ENCODE results near the gene PIGZ.

Gene PIGZ

DNA sequence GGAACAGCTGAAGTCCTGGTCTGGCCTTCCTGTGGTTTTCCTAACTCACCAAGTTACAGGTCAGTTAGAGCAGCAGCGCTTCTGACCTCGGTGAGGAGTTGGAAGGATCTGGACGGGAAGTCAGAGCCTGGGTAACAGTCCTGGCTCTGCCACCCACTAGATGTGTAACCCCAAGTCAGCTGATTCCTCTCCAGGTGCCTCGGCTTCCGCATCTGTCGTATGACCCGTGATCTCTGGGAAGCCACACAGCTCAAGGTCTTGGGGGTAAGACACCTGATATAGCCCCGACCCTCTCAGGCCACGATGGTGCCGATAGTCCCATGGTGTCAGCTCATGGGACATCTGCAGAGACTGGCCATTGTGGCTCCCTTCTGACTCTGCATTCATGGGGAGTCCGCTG lies 8.3 kb upstream of the PIGZ start:
- no peak for DNase-seq

DNA sequence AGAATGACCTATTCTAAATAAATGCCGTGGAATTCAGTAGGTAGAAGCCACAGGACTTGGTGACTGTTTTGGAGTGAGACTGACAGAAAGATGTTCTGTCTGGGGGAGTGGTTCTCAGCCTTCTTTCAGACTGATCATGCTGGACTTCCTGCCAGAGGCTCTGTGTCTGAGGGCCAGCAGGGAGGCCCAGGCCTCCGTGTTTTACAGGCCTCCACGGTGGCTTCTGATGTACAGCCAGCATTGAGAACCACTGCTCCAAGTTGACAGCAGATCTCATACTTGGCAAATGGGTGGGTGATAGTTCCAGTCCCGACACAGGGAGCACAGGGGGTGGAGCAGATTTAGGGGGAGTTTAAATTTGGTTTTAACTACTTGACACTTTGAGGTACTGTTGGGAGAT lies 6.7 kb upstream of the PIGZ start:
- DNase-seq = no peak

DNA sequence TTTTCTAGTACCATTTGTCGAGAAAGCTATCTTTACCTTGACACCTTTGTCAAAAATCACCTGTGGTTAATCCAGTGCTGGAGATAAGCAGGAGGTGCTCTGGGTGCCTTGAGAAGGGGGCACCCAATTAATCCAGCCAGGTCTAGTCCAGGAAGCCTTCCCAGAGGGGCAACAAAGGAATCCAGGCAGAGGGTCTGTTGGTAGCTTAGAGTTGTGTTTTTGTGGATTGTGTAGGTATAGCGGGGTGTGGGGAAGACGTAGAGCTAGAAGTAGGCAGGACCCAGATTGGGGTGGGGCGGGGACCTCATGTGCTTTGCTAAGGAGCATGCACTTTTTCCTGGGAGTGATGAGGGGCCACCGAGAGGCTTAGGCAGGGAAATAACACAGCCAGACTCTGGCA lies 6.0 kb upstream of the PIGZ start:
- DNase-seq = no peak

DNA sequence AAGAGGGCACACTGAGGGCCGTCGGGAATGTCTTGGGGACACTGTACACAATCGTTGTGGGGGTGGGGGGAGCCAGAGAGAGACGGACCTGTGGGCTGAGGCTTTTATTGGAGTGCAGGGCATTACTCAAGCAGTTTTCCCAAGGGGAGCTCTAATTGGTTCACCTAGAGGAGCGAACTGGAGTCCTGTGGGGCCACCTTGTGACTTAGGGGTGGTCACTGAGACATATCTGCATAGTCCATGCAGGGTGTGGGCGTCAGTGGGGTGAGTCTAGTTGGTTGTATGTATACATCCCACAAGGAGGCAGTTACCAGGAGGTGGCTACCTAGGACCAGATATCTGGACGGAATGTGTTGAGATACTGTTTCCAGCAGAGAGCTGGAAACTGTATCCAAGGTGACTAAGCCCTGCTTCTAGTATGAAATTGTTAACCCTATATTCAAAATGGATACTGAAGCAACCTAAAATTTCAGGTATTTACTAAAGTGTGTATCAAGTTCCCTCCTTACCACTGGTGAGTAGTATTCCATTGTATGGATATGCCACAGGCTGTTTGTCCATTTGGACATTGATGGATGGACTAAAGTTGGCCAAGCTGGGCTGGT lies 2.6 kb upstream of the PIGZ start:
- no peak for DNase-seq

DNA sequence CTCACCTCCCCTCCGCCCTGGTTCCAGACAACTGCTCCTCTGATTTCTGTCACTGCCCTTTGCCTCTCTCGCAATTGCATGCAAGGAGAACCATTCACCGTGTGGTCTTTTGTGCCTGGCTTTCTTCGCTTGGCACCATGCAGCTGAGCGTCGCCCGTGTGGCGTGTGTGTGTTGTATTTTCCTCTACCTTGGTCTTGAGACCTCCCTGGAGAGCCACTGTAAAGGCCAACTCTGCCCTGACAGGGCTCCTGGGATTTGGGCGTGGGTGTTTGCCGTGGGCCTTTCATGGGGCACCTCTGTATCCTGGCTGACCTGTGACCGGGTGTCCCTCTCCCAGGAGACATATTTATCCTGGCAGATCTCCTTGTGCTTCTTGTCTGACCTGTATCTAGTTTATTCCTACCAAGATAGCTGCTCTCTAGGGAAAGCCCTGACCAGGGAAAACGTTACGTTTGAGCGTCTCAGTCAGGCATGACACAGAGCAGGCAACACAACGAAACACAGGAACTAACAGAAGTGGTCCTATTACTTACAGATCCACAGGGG lies 2.0 kb upstream of the PIGZ start:
- DNase-seq = no peak

DNA sequence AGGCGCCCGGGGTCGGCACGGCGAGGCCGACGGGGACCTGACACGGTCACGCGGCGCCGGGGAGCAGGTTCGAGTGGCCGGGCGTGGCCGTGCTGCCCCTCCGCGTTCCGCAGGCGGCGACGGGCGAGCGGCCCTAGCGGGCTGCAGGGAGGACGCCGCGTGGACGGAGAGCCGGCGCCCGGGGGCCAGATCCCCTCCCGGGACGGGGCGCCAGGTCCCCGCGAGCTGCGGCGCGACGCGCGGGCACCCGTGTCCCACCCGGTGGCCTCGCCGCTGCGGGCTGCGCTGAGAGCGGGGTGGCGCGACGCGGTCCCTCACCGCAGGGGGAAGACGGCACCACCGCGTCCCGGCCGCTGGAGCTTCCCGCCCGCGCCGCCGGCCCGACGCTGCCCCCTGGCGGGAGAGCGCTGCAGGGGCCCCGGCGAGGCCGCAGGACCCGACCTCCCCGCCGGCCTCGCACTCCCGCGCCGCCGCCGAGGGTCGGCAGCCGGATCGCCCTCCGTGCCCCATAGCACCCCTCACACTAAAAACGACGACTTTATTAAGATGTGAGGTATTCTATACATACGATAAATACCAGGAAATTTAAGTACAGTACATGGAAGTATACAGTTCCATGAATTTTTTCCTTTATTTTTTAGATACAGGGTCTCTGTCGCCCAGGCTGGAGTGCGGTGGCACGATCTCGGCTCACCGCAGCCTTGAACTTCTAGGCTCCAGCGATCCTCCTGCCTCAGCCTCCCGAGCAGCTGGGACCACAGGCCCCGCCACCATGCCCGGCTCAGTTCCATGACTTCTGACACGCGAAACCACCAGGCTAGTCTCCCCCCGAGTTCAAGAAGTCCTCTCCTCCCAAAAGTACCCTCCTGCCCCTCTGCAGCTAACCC lies 1.3 kb upstream of the PIGZ start:
- DNase-seq = peak; percentile 12

DNA sequence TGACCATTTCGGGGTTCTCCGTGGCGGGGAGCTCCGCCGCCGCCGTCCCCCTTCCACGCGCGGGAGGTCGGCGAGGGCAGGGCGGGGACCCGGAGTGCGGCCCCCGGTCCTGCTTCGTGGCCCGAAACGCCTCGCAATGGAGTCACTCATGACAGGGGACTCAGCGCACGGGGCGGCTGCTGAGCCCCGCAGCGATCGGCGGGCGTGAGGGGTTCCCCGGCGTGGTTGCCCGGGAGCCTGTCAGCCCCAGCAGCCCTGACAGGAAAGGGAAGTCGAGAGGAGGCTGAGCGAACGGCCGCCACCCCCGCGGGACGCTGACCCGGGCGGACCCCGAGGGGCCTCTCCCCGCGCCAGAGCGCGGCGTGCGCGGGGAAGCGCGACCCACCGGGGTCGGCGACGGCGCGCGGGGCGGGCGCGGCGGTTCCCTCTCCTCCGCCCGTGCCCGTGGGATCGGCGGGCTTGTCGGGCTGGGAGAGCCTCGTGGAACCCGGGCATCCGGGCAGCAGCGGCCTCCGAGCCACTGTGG lies 564 bp upstream of the PIGZ start:
- DNase-seq = no peak

DNA sequence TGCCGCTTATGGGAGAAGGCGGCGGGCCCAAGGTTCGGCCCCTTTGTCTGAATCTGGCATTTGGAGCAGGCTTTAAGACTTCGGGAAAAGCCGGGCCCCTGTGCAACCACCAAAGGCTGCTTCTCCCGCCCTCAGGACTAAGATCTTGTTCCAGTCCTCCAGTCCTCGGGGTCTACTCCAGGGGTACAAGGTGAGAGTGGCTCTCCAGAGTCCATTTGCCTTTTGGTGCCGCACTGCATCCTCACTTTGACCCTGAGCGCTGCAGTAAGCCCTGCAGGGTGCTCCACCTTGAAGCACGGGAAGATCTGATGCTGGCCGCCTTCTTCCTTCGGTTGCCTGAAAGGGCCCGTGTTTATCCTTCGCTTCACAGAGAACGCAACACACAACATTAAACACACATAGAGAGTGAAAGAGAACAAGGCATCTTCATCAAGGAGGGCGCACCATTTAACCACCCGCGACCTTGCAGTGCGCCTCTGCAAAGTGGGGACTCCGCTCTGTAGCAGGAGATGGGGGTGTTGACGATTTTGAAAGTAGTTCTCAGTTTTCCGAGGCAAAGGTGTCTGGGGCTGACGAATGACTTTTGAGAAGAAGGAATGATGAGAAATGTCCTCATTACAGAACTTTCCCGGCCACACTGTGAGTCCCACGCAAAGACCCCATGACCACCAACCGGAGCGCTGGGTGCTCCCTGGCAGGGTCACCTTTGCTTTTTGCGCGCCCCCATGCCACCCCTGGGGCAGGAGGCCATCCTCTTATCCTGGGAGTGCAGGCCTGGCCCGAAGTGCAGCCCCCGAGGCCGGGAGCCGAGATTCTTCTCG lies 1.0 kb downstream of the PIGZ start:
- DNase-seq = no peak

DNA sequence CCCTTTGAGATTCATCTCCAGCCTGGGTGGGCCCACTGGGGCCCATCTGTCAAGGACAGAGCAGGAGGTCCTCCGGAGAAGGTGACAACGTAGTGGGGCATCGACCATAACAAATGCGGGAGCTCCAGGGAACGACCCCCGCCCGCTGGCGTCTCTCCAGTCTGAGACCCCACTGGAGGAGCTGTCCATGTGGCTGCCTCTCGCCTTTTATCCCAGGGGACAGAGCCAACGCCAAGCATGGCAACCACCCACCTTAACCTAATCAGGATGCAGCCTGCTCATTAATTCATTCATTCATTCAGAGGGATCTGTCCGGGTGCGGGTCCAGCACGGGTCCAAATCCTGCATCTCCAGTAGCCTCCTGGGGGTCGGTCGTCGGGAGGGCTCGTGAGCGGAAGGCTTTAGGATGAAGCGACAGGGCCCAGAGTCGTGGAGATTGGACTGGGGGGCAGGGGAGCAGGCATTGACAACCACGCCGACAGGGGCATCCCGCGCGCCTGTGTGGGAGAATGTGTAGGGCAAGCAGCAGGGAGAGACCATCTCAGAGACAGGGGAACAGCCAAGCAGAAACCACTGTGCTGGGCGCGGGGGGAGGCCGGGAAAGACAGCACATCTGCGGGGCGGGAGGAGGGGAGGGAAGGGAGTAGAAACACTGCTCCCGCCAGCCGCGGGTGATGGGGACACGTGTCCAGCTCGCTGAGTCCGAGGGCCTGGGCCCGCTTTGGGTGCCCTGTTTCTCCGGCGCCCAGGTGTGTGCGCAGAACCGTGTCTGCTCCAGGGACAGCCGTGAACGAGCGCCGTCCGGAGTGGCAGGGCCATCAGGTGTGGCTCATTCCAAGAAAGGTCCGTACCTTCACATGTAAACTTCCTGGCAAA lies 1.9 kb downstream of the PIGZ start:
- DNase-seq = no peak

DNA sequence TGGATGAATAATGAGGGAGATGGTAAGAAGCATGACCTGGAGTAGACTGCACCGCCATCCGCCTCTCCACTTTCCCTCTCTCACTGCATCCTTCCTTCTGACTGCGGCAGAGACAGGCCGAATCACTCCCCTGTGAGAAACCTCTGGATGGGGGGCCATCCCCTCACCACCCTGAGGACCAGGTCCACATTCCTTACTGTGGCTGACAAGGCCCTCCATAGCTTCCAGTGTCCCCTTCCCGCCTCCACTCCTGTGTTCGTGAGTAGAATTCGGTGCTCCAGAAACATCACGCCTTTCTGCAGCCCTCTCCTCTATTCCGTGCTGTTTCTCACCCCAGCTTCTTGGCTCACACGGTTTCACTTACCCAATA lies 2.8 kb downstream of the PIGZ start:
- no peak for DNase-seq

DNA sequence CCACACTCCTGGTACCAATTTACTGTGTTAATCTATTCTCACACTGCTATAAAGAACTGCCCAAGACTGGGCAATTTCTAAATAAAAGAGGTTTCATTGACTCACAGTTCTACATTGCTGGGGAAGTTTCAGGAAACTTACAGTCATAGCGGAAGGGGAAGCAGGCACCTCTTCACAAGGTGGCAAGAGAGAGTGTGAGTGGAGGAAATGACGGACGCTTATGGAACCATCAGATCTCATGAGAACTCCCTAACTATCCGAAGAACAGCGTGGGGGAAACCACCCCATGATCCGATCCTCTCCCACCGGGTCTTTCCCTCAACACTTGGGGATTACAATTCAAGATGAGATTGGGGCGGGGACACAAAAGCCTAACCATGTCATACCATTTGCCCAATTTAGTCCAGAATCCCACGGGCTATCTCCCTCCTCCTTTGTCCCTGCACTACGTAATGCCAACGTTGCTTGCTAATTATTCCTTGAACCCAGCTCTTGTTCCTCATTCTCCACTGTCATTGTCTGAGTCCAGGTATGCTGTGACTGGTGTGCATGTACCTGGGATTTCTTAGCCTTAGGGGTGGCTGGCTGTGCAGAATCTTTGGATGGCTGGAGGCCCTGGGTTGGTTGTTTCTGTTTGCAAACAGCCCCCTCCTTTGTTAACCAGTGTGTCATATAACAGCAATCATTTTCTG lies 3.4 kb downstream of the PIGZ start:
- no peak for DNase-seq

DNA sequence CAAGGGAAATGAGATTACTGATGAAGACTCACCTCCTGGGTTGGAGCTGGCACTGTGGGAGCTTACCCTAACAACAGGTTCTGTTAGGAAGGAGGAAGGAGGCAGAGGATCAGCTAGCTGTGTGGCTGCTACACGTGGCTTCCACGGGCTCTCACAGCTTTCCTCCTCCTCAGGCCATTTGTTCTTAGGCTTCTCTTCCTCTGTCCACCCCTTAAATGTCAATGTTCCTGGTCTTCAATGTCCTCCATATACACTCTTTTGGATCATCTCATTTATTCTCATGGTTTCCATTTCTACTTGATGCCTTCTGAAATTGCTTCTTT lies 5.0 kb downstream of the PIGZ start:
- no peak for DNase-seq

DNA sequence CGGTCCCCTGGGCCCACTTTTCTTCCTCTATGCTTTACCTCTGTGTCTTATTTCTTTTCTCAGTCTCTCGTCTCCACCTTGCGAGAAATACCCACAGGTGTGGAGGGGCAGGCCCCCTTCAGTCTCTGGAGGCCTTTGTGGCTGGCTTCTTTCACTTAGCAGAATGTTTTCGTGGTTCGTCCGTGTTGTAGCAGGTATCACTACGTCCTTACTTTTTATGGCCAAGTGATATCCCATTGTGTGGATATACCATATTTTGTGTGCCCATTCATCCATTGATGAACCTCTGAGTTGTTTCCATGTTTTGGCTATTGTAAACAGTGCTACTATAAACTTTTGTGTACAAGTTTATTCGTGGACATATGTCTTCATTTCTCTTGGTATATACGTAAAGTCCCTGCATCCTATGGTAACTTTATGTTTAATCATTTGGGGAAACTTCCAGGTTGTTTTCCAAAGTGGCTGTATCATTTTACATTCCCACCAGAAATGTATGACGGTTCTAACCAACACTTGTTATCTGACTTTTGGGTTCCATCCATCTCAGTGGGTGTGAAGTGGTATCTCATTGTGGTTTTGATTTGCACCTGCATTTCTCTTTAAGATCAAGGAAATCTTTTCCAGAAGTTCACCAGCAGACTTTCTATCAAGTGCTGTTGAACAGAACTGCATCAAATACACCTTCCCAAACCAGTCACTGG lies 5.6 kb downstream of the PIGZ start:
- no peak for DNase-seq

DNA sequence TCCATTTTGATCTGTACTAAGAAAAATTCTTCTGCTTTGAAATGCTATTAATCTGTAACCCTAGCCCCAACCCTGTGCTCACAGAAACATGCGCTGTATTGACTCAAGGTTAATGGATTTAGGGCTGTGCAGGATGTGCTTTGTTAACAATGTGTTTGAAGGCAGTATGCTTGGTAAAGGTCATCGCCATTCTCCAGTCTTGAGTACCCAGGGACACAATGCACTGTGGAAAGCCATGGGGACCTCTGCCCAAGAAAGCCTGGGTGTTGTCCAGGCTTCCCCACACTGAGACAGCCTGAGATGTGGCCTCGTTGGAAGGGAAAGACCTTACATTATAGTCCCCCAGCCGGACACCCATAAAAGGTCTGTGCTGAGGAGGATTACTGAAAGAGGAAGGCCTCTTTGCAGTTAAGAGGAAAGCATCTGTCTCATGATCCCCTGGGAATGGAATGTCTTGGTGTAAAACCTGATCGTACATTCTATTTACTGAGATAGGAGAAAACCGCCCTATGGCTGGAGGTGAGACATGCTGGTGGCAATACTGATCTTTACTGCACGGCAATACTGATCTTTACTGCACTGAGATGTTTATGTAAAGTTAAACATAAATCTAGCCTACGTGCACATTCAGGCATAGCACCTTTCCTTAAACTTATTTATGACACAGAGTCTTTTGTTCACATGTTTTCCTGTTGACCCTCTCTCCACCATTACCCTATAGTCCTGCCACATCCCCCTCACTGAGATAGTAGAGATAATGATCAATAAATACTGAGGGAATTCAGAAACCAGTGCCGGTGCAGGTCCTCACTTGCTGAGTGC lies 6.3 kb downstream of the PIGZ start:
- no peak for DNase-seq

DNA sequence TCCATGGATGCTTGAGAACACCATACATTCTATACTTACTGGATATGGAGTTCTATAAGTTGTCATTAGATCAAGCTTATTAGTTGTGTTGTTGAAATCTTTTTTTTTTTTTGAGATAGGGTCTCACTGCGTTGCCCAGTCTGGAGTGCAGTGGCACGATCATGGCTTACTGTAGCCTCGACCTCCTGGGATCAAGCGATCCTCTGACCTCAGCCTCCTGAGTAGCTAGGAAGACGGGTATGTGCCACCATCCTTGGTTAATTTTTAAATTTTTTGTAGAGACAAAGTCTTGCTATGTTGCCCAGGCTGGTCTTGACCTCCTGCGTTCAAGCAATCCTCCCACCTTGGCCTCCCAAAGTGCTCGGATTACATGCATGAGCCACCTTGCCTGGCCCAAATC lies 13.8 kb downstream of the PIGZ start:
- no peak for DNase-seq

DNA sequence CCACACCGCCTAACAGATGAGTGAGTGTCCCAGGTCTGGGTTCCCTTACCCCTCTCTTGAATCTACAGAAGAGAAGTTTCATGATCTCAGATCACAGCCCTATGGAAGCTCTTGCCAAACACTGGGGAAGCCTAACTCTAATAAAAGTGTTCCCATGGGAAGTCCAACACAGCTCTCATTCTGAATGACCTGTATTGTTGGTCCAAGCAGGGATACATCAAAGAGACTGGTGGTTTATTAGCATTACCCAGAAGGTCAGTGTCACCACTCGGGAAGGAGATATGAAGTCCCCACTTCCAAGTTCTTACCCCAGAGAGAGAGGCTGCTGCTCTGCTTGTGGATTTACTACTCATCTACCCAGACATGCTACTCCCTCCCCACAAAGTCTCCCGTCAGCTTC lies 17.3 kb downstream of the PIGZ start:
- DNase-seq = no peak

DNA sequence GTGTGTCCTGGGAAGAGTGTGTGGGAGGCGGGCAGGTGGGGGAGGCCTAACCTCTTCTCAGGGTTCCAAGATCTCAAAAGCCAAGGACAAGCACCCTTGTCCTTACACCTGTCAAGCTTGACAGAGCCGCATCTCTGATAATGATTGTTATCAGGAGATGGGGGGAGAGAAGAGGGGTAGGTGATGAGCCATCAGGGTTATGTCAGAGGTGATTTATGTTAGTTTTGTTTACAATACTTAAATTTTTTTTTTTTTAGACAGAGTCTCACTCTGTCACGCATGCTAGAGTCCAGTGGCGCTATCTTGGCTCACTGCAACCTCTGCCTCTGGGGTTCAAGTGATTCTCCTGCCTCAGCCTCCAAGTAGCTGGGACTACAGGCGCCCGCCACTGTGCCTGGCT lies 18.9 kb downstream of the PIGZ start:
- DNase-seq = no peak

DNA sequence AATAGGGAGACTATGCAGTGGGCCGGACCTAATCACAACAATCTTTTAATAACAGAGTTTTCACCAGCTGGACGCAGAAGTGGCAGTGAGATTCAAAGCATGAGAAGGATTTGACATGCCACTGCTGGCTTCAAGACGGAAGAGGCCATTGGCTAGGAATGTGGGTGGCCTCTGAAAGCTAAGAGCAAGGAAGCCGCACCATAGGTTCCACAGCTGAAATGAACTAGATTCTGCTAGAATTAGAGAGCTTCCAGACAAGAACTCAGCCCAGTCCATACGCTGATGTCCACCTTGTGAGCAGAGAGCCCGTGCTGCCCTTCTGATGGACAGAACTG lies 19.4 kb downstream of the PIGZ start:
- DNase-seq = no peak

DNA sequence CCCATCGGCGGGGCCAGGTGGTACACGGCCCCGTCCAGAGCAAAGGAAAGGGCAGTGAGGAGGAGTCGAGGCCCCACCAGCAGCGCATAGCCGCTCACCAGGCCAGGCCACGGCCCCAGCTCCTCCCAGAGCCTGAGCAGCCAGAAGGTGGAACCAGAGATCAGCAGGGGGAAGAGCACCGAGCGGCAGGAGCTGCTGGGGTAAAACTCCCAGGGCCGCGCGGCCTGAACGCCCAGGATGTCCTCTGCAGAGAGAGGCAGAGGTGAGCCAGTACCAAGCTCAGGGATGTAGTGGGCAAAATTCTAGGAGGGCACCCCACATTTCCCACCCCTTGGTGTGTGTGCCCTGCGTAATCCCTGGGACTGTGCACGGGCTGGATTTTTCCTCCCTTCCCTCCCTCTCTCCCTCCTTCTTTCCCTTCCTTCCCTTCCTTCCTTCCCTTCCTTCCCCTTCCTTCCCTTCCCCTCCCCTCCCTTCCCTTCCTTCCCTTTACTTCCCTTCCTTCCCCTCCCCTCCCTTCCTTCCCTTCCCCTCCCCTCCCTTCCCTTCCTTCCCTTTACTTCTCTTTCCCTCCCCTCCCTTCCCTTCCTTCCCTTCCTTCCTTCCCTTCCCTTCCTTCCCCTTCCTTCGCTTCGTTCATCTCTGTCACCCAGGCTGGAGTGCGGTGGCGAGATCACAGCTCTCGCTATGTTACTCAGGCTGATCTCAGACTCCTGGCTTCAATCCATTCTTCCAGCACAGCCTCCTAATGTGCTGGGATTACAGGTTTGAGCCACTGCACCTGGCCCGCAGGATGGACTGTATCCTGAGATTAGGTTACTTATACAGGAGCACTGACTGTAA lies 20.0 kb downstream of the PIGZ start:
- DNase-seq = peak; percentile 46

Measured in NCI-H1694 (cell line).